Heart left ventricle (tissue), 13 donors: Measurements from ENCODE around the gene SEC14L6.

ENCODE experiments used
- POLR2A ChIP-seq, 2 donors: fragments of 450-650 bp; IDR thresholded peaks; one replicate each; pipeline ENCODE4 v1.6.1; 2017; ENCODE audit warnings: antibody characterized with exemption in 2 of 2, mild to moderate bottlenecking in 2 of 2, moderate library complexity in 2 of 2
- TF ChIP-seq, protein P1 (sequence below), 12 donors: fragments of 200-600 bp; sonication (generic) in 4 of 12; IDR thresholded peaks; one replicate each; pipeline versions ENCODE4 v1.5.0 to v1.8.0; 2018 to 2022; ENCODE audit warnings: antibody characterized with exemption in 12 of 12, mild to moderate bottlenecking in 5 of 12
- donor health status: ischemic (EF 13 %, LVEDD 7.1; RV severe dilation, severe dysfunction).
- donor health status: DM: no; HTN: yes; CAD: no.
- donor health status: DM: no; HTN: no; CAD: no.
- donor health status: ischemic (EF 25% LVEDD 6.9; RV normal size, moderate dysfunction).
- donor health status: ischemic (EF 25% LVEDD 5.7; RV mildly dilated, moderate dysfunction).
- donor health status: ischemic (EF 35%, LVEDD 5.7; RV mildly dilated, moderate dysfunction).
- donor health status: nonischemic (EF 11% LVEDD 7.7; RV severe dilation, severe dysfunction).
- donor health status: DM: yes; HTN: yes; CAD: no.
- donor health status: PGD.
- donor health status: ischemic (EF 29% LVEDD 5.4; RV normal size, mild dysfunction).
- donor health status: nonischemic (EF 23%, LVEDD 6.1; RV moderate dilation, normal function).

DNA sequence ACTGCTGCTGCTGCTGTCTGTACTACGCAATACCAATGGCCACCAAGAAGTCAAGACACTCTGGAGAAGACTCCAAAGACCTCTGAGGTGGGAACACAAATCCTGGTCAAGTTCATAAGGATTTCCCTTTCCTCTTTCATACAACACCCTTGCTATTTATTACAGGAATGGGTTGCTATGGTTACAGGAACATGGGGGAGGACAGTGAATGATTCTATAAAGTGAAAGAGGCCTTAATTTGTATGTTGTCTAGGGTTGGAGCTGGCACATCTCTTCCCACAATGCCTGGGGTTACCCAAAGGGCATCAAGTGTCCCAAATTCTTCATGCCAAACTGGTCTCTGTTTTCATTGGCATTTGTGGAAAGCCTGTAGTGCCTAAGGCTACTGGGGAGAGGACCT, 63.4 kb downstream of the SEC14L6 start:
- TF ChIP-seq POLR2A (IDR thresholded peaks at IDR 0.05): no peak
- TF ChIP-seq, protein P1, sequence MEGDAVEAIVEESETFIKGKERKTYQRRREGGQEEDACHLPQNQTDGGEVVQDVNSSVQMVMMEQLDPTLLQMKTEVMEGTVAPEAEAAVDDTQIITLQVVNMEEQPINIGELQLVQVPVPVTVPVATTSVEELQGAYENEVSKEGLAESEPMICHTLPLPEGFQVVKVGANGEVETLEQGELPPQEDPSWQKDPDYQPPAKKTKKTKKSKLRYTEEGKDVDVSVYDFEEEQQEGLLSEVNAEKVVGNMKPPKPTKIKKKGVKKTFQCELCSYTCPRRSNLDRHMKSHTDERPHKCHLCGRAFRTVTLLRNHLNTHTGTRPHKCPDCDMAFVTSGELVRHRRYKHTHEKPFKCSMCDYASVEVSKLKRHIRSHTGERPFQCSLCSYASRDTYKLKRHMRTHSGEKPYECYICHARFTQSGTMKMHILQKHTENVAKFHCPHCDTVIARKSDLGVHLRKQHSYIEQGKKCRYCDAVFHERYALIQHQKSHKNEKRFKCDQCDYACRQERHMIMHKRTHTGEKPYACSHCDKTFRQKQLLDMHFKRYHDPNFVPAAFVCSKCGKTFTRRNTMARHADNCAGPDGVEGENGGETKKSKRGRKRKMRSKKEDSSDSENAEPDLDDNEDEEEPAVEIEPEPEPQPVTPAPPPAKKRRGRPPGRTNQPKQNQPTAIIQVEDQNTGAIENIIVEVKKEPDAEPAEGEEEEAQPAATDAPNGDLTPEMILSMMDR (IDR thresholded peaks at IDR 0.05): no peak
